Measurements from ENCODE around the gene SLF2. TPM values are rescaled to one million over a fixed set of nuclear protein-coding genes. Genes with fewer than 3 reads are reported as not detected.

SLF2 gene
- total and polyA plus RNA-seq, 2 of the 13 experiments (the other 11 are each of a cell fraction or from before 2014, with no cell fraction given), result 12.2 to 48.1 TPM

DNA sequence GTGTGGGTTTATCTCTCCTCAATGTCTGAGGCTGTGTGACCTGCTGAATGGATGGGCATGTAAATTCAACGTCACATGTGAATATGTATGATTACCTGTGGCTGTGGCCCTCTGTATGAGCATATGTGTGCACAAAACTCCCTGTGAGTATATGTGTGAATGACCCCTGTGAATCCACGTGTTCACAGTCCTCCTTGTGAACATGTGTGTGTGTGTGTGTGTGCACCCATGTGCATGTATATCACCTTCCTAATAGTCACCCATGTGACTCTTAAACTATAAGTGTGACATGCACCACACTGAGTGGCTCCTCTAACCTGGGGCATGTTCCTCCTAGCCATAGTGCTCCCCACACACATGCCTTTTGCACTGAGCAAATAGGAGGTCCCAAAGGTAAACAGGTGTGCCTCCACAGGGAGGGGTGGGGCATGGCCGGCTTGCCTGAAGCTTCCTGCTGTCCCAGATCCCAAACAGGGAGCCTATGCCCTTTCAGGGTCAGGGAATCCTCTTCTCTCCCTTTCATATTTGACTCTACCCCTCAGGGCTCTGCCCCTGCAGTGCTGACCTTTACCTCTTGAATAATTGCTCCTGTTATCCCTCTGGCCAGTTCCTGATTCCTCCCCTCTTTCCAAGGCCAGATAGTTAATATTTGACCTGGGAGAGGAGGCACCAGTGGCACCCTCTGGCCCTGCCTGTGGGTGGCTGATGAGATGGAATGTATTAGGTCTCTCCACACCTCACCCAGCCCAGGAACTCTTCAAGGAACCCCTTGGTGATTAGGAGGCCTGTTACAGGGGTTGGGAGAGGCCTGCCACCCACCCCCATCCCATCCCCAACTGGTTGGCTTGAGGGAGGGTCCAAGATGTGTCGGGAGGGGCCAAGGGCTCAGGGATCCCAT lies 58.4 kb downstream of the SLF2 start (continued):
- TF ChIP-seq, protein P1, sequence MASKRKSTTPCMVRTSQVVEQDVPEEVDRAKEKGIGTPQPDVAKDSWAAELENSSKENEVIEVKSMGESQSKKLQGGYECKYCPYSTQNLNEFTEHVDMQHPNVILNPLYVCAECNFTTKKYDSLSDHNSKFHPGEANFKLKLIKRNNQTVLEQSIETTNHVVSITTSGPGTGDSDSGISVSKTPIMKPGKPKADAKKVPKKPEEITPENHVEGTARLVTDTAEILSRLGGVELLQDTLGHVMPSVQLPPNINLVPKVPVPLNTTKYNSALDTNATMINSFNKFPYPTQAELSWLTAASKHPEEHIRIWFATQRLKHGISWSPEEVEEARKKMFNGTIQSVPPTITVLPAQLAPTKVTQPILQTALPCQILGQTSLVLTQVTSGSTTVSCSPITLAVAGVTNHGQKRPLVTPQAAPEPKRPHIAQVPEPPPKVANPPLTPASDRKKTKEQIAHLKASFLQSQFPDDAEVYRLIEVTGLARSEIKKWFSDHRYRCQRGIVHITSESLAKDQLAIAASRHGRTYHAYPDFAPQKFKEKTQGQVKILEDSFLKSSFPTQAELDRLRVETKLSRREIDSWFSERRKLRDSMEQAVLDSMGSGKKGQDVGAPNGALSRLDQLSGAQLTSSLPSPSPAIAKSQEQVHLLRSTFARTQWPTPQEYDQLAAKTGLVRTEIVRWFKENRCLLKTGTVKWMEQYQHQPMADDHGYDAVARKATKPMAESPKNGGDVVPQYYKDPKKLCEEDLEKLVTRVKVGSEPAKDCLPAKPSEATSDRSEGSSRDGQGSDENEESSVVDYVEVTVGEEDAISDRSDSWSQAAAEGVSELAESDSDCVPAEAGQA (IDR thresholded peaks at IDR 0.05; ENCODE audit: low read depth), result no peak
- TF ChIP-seq, protein P1 (CRISPR knock-in tag; IDR thresholded peaks at IDR 0.05; ENCODE audit: borderline replicate concordance), result no peak
- TF ChIP-seq TARDBP (CRISPR knock-in tag; IDR thresholded peaks at IDR 0.05) (peak; percentile 99), HES4 (CRISPR knock-in tag; IDR thresholded peaks at IDR 0.05; ENCODE audit: borderline replicate concordance) (no peak), MTF2 (CRISPR knock-in tag; IDR thresholded peaks at IDR 0.05; ENCODE audit: borderline replicate concordance) (no peak), ARNT (IDR thresholded peaks at IDR 0.05) (no peak), EEA1 (CRISPR knock-in tag; IDR thresholded peaks at IDR 0.05; ENCODE audit: borderline replicate concordance) (no peak), IKZF1 (IDR thresholded peaks at IDR 0.05) (no peak), ZNF792 (CRISPR knock-in tag; IDR thresholded peaks at IDR 0.05) (peak; percentile 88), SMAD9 (CRISPR knock-in tag; IDR thresholded peaks at IDR 0.05) (no peak), JDP2 (CRISPR knock-in tag; IDR thresholded peaks at IDR 0.05; ENCODE audit: borderline replicate concordance) (no peak), ELF3 (CRISPR knock-in tag; IDR thresholded peaks at IDR 0.05) (peak; percentile 98), BORCS8-MEF2B (CRISPR knock-in tag; IDR thresholded peaks at IDR 0.05) (no peak), ZNF234 (CRISPR knock-in tag; conservative IDR thresholded peaks at IDR 0.05) (no peak), CBX1 (IDR thresholded peaks at IDR 0.05; ENCODE audit: low read depth) (no peak), RBM22 (optimal IDR thresholded peaks at IDR 0.05; ENCODE audit: low read length) (peak; percentile 36), ZNF44 (CRISPR knock-in tag; IDR thresholded peaks at IDR 0.05) (0 out of 2 replicates have a peak, but pooled peaks have one; percentile 14), ZNF101 (CRISPR knock-in tag; IDR thresholded peaks at IDR 0.05; ENCODE audit: borderline replicate concordance, low read depth) (no peak)
- TF ChIP-seq, protein P2, sequence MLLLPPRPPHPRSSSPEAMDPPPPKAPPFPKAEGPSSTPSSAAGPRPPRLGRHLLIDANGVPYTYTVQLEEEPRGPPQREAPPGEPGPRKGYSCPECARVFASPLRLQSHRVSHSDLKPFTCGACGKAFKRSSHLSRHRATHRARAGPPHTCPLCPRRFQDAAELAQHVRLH (CRISPR knock-in tag; IDR thresholded peaks at IDR 0.05; ENCODE audit: borderline replicate concordance, low read depth), result peak; percentile 71; the same call in 1 of the 2 replicates
- TF ChIP-seq, protein P3, sequence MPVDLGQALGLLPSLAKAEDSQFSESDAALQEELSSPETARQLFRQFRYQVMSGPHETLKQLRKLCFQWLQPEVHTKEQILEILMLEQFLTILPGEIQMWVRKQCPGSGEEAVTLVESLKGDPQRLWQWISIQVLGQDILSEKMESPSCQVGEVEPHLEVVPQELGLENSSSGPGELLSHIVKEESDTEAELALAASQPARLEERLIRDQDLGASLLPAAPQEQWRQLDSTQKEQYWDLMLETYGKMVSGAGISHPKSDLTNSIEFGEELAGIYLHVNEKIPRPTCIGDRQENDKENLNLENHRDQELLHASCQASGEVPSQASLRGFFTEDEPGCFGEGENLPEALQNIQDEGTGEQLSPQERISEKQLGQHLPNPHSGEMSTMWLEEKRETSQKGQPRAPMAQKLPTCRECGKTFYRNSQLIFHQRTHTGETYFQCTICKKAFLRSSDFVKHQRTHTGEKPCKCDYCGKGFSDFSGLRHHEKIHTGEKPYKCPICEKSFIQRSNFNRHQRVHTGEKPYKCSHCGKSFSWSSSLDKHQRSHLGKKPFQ (CRISPR knock-in tag; IDR thresholded peaks at IDR 0.05; ENCODE audit: insufficient replicate concordance), result peak; percentile 59

Data from HepG2 (cell line).